HG03108 (cell line): ENCODE data around the gene SOHLH1.

Experiments used
- ATAC-seq: cut with Tn5 transposase; IDR thresholded peaks from one replicate; pipeline ENCODE4 v1.9.1; 2021; ENCODE audit warnings: moderate library complexity; ENCODE audit not compliant: unreplicated experiment

SOHLH1 gene

DNA sequence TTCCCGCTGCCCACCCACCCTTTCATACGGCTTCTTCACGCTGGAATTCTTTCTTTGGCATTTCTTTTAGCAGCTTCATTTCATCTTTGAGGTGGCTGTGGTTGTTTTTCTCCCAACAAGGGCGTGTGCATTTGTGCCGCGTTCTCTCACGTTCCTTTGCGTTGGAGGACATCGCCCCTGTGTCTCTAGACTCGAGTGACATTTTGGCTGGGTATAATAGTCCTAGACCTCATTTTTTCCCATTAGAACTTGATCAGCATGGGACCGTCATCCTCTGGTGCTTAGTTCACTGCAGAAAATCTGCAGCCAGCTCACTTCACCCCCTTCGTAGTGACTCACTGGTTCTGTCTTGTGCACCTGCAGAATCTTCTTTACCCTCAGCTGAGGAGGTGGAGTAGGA is 32.2 kb upstream of the SOHLH1 start:
- ATAC-seq = no peak

DNA sequence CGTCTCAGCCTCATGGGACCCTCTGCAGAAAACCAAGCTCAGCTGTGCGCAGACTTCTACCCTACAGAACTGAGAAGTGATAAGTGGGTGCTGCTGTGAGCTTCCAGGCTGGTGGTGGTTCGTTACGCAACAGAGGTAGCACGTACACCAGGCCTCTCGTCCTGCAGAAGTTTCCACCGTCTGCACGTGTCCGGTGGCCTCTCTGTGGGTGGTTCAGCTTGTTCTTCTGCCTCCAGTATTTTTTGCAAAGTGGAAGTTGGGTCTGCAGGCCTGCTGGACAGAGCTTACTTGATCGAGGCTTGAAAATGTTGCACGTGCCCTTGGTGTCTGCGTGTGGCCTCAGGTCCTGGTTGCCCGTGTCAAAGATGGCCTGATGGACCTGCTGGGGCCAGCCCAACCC is 30.2 kb upstream of the SOHLH1 start:
- ATAC-seq = no peak

DNA sequence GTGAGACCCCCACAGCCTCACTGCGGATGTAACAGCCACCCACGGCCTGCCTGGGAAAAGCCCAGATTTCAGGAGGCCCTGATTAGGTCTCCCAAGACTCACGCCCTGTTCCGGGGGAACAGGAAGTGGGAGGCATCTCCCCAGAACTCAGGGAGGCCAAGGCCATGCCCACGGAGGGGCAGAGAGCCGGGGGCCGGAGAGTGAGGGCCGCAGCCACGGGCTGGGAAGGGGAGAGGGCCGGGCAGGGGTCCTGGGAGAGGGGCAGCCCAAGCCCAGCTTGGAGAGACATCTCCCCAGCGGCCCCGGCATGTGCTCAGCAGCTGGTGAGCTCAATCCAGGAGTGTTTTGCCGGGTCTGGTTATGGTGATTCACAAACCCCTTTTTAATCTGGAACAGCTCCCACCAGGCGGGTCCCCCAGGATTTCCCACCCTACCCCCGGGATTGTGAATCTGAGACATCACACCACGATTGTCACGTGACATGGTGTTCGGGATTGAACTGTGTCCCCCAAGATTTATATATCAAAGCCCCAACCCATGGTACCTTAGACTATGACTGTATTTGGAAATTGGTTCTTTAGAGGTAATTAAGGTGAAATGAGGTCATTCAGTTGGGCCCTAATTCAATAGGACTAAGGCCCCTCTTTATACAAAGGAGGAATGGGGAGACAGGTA is 29.3 kb upstream of the SOHLH1 start:
- ATAC-seq = no peak

DNA sequence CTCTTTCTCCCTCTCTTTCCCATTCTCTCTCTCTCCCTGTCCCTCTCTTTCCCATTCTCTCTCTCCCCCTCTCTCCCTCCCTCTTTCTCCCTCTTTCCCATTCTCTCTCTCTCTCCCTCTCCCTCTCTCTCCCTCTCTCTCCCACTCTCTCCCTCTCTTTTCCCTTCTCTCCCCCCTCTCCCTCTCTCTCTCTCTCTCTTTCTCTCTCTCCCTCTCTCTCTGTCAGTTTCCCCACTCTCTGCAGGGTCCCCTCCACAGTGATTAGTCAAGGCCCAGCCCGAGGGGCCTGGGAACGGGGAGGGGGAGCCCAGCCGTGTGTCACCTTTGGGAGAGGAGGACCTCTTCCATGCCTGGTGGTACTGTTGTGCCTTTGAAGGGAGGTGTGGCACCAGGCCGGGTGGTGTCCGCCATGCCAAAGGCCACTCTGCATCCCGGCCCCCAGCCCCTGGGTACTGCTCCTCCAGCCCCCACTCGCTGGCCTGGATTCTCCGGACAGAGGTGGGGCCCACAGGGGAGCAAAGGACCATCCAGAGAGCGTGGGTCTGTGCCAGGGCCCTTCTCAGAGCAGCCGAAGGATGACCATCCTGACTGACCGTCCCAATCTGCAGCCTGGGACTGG is 28.1 kb upstream of the SOHLH1 start:
- no peak for ATAC-seq

DNA sequence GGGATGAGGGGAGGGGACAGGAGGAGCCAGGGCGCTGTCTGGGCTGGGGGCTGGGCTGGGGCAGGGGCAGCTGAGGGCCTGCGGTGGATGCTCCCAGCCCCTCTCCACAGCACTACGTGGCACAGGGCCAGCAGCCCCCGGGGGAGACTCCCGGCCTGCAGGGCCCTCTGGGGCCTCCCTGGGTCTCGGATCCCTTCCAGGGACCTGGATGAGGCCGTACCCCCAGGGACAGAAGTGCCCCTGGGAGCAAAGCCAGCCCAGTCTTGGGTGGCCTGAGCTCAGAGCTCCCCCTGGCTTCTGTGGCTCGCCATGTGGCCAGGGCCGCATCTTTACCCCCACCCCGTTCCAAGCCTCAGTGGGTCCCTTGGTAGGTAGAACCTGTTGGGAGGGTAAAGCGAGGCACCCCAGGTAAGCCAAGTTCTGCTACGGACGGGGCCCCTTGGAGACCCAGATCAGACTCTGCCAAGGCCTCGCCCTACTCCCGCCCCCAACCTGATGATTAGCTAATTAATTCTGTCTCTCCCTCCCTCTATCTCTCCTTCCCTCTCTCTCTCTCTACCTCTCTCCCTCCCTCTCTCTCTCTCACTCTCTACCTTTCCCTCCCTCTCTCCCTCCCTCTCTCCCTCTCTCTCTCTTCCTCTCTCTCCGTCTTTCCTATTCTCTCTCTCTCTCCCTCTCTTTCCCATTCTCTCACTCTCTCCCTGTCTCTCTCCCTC is 27.0 kb upstream of the SOHLH1 start:
- ATAC-seq = no peak

DNA sequence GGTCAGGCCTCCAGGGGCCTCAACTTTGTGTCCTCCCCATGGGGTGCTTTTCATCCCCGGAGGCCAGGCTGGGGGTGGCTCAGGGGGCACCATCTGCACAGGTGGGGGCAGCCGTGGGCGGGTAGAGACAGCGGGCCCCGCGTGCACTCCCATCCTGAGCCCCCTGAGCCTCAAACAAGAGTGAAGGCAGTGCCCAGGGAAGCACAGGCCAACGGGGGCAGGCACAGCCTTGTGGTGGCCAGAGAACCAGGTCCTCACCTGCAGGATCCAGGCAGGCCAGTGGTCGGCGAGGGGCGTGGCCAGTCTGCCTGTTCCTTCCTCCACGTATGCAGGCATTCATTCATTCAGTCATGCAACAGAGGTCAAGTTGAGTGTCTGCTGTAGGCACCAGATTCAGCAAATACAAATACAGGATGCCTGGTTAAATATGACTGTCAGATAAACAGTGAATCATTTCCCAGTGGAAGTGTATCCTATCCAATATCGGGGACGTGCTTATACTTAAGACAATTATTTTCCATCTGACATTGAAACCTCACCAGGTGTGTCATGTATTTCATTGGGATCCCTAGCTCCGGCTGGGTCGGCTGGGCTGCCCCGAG is 25.0 kb upstream of the SOHLH1 start:
- no peak for ATAC-seq

DNA sequence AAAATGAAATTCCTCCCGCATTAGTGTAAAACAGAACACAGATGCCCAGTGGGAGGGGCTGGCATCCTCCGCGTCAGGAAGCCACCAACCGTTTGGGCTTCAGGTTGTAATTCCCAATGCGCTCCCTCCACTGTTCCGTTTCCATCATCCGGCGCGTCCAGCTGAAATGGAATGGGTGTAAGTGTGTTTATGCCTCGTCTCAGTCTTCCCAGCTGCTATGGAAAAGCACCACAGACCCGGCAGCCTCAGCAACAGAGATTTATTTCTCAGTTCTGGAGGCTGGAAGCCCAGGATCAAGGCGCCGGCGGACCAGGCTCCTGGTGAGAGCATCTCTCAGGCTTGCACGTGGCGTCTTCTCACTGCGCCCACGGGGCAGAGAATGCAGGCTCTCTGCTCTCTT is 23.1 kb upstream of the SOHLH1 start:
- no peak for ATAC-seq

DNA sequence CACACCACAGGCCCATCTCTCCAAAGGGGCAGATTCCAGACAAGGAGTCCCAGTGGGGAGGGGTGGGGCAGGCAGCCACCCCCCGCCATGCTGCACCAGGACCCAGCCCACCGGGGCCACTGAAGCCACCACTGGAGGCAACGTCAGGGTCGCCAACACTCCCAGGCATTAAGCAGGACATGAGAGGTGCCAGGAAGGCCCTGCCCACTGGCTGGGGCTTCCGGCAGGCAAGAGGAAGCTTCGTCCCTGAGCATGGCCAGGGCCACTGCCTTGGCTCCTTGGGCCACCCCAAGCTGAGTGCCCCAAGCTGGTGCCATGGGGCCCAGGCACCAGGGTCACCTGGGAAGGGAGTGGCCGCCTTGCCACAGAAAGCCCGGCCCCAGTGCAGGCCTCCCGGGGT is 20.2 kb upstream of the SOHLH1 start:
- no peak for ATAC-seq

DNA sequence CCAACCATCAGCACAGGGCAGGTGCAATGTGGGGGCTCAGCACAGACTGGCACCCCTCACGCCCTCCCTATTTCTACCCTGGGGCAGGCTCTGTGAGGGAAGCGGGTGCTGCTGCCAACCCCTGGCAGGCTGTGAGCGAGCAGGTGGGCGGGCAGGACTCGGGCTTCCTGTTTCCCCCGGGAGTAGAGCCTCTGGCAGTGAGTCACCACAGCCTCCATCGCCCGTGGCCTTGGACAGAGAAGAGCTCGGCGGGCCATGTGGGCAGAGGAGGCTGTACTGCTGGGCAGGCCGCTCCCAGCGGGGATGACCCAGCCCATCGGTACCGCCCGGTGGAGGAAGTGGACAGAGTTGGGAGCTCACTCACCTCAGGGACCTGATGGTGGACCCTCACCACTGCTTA is 19.3 kb upstream of the SOHLH1 start:
- ATAC-seq = no peak

DNA sequence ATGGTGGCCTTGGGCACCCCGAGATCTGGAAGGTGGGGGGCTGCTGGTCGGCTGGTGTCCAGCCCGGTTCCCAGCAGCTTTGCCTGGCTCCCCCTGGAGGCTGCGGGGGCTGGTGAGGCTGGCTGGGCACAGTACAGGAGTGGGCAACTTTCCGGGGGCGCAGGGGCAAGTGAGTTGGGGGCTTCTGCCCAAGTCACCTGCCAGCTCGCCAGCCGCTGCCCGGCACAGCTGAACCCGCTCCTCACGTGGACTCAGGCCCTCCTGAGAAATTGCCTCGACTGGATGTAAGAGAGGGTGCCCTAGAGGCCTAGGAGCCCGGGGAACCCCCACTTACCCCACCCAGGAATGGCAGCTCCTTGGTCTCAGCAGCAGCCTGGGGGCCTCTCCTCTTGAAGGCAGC is 18.1 kb upstream of the SOHLH1 start:
- no peak for ATAC-seq

DNA sequence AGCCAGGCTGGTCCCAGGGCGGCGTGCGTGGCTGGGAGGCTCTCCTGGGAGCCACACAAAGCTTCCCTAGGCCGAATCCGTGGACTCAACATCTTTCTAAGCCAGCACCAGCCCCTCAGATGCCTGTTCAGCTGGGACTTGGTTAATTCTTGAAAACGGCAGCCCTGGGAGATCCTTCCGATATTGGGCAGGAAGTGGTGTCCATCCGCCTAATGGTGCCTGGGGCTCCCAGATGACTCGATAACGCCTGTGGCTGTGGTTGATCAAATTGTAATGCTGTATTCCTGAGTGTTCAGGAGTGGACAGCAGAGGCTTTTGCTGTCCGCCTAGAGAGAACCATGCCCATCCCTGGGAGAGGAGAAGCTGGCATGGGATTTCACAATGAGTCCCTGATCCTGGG is 16.8 kb upstream of the SOHLH1 start:
- ATAC-seq = no peak

DNA sequence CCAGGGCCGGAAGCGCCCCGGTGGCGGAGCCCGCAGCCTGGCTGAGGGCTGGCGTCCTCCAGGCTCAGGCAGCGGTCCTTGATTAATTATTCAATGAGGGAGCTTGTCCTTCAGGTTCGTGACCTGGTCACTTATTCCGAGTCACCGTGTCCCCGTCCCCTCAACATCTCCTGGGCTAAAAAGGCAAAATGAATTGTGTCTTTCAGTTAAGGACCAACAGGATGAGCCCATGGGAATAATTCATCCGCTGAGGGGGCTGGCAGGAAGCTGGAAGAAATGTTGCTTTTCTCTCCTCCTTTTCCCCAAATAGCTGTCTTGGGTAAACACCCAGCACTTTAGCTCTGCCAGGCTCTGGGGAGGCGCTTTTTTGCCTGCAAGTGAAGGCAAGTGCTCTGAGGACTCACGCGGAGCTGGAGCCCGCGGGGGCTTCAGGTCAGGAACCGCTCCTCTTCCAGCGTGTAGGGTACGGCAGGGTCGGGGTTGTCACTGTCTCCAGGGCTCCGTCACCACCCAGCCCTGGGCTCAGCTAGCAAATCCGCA is 15.8 kb upstream of the SOHLH1 start:
- ATAC-seq = no peak

DNA sequence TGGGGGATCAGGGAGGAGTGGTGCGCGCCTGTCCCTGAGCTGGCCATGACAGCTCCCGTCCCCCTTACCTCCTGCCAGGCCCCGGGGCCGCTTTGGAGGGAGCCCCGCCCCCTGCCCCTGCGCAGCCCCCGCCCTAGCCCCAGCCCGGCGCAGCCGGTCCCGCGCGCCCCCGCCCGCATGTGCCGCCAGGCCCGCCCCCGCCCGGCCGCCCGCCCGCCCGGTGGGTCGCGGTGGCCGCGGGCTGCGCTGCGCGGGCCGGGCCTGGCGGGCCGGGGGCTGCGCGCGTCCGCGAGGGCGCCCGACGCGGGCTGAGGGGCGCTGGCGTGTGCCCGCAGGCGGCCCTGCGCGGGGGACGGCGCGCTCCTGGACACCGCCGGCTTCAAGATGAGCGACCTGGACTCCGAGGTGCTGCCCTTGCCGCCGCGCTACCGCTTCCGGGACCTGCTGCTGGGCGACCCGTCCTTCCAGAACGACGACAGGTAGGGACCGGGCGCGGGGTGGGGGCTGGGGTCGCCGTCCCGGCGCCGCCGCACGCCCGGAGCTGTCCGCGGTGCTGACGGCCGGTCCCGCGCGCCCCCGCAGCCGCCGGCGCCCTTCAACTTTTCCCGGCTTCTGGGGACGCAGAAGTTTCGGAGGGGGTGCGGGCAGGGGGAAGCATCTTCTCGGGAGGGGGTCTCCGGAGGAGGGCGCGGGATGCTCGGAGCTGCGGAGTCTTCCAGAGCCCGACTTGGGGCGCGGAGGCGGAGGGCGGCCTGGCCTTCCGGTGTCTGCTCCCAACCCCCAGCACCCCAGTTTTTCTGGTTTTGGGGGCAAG is 15.2 kb upstream of the SOHLH1 start:
- no peak for ATAC-seq

DNA sequence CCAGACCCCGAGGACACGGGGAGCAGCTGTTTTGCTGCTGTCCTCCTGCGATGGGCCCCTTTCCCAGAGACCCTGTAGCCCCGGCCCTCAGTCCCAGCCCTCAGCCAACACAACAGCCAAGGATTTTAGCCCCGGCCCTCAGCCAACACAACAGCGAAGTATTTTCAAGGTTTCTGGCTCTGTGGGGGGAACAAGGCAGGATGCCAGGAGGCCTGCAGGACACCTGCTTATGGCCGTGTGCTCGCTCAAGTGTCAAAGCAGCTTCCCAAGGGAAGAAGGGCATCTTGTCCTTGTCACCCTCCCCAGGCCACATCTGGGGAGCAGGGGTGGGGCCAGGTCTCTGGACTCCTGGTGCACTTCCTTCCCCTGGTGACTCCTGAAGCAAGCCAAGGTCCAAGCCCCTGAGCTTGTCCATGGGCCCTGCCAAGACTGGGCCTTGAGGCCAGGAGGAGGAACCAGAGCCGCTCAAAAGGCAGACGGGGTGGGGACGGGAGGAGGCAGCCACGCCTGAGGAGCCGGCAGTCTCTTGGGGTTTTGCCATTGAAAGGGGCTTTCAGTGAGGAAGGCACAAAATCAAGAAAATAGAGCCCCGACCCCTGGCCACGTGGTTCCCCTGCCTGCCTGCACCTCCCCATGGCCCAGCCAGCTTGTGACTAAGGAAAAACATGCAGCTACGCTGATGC is 13.5 kb upstream of the SOHLH1 start:
- no peak for ATAC-seq

DNA sequence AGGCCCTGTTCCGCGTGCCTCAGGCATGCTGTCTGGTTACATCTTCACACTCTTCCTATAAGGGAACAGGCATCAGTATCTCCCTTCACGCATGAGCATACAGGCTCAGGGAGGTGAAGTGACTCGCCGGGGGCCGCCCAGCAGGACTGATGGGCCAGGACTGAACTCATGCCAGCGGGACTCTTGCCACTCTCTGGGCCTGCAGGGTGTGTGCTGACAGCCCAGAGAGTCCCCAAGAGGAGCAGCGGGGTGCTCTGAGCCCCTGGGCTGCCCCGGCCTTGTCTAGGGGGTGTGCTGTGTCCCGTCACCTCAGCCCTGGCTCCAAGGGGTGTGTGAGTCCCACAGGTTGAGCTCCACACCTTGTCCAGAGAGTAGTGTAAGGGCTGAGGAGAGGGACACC is 12.6 kb upstream of the SOHLH1 start:
- no peak for ATAC-seq

DNA sequence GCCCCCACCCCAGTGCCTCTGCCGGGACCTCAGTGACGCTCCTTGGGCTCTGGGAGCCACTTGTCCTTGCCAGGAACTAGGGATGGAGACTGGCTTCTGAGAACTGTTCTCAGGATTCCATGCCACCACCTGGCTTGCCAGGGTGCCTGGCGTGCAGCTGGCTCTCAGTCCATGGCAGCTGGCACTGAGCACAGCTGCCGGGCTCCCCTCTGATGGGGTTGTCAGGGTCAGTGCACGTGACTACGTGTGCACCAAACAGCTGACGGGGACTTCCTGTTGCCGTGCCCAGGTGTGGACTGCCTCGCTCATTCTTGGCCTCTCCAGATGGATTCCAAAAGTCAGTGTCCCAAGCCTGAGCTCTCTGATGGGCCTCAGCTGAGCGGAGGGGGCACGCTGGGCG is 12.1 kb upstream of the SOHLH1 start:
- ATAC-seq = no peak

DNA sequence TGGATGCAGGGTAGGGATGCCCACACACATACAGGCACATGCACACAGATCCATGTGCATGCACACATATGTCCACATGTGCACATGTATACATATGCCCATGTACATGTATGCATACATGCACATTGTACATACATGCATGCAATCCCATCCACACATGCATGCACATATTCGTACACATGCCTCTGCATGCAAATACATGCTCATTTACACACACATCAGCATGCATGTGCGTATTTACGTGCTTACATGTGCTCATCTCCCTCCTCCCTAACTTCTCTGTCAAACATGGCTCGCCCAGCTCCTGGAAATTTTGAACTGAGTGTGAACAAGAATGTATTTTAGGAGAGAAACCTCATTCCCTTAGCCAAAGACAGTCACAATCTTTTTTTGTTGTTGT is 8.9 kb upstream of the SOHLH1 start:
- no peak for ATAC-seq

DNA sequence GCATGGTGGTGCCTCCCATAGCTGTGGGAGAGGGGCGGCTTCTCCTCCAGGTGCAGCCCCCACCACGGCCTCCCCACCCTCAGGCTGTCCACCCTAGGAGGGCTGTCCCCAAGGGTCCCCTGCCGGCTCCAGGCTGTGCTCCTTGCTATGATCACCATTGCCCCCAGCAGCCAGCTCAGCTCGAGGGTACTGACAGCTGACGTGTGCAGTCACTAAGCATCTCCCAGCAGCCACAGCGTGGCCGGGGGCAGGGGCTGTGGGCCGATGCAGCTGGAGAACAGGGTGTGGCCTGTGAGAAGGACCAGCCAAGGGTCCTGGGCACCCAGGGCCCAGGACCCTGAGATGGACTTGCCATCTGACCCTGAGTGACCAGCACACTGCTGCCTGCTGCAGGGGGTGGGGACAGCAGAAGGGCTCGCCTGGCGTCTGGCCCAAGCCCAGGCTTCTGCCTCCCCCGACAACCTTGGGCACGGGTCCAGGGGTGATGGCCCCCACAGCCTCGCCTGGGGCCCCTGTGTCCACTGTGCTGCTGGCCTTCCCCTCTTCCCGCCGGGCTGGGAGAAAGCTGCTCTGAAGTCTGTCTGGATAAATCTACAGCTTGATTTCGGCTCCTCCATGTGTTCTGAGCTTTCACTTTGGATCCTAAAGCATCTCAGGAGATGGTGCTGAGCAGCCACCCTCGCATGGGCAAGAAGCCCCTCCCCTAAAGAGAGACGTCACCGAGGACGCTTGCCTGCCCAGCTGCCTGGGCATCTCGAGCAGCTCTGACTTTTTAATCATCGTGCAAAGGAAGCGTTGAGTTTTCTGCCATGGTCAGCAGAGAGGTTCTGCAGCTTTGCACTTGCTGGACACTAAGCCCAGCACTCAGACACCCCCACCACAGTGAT is 8.2 kb upstream of the SOHLH1 start:
- ATAC-seq = no peak

DNA sequence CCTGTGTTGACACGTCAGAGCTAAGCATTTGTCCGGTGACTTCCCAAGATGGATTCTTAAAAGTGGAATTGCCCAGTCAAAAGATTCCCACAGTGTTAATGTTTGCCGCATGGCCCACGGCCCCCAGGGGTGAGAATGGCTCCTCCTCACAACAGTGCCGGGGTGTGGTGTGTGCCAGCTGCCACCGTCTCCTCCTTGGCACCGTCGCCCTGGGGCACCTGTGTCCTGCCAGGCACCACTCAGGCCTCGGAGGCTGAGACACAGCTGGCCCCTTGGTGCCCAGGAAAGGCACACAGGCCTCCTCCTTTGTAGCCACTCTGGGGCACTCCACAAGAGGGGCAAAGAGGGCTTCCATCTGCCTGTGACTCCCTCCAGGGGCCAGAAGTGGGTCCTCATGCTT is 7.0 kb upstream of the SOHLH1 start:
- no peak for ATAC-seq
